ENCODE results near the gene PELI2.
"Not testable (repeated sequence)": the region's sequence is repeated elsewhere in the genome, so short reads cannot be mapped to it uniquely, and the experiment has no call there.

DNA sequence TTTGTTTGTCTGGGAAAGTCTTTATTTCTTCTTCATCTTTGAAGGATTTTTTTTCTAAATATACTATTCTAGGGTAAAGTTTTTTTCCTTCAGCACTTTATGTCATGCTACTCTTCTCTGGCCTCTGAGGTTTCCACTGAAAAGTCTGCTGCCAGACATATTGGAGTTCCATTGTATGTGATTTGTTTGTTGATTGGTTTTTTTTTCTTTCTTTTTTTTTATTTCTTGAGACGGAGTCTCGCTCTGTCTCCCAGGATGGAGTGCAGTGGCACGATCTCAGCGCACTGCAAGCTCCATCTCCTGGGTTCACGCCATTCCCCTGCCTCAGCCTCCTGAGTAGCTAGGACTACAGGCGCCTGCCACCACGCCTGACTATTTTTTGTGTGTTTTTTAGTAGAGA is 48.4 kb downstream of the PELI2 start:
- not testable (repeated sequence) for TF ChIP-seq CTCF (IDR thresholded peaks at IDR 0.05; ENCODE audit: insufficient read depth, low read length, poor library complexity, severe bottlenecking); EZH2phosphoT487 (conservative IDR thresholded peaks at IDR 0.05; ENCODE audit: low read length)

Data from SU-DHL-6 (cell line).